Neural cell (in vitro differentiated cells): ENCODE measurements around the gene PDLIM1. TPM values are rescaled to one million over a fixed set of nuclear protein-coding genes. Genes with fewer than 3 reads are reported as not detected.

ENCODE experiments used
- H2AFZ ChIP-seq: fragments of 200-600, 300-800 bp; sonication (generic), shearing (Covaris generic); 2 replicates; pipeline ENCODE4 v1.6.0; 2014; ENCODE audit warnings: low read depth, mild to moderate bottlenecking, antibody characterized with exemption, low read length, moderate library complexity
- H3F3A ChIP-seq: fragments of 200-600 bp; shearing (Covaris generic); 2 replicates; pipeline ENCODE4 v1.6.1; 2016; ENCODE audit warnings: mild to moderate bottlenecking, moderate library complexity, mixed read lengths, antibody characterized with exemption, low read length; ENCODE audit not compliant: insufficient read depth, poor library complexity, severe bottlenecking
- H3K27ac ChIP-seq: fragments of 200-600, 300-800 bp; sonication (generic), shearing (Covaris generic); 2 replicates; pipeline ENCODE4 v1.5.1; 2014; ENCODE audit warnings: mild to moderate bottlenecking, low read length, moderate library complexity
- H3K27me3 ChIP-seq: fragments of 300-800, 200-600 bp; sonication (generic), shearing (Covaris generic); 2 replicates; pipeline ENCODE4 v1.6.0; 2014; ENCODE audit warnings: mild to moderate bottlenecking, low read depth, low read length, moderate library complexity; ENCODE audit not compliant: insufficient read depth
- H3K36me3 ChIP-seq: fragments of 300-800, 200-600 bp; sonication (generic), shearing (Covaris generic); 2 replicates; pipeline ENCODE4 v1.5.1; 2014; ENCODE audit warnings: mild to moderate bottlenecking, antibody characterized with exemption, low read length, moderate library complexity; ENCODE audit not compliant: insufficient read depth
- H3K4me2 ChIP-seq: fragments of 300-800, 200-600 bp; sonication (generic), shearing (Covaris generic); 2 replicates; pipeline ENCODE4 v1.6.0; 2014; ENCODE audit warnings: mild to moderate bottlenecking, low read length
- H3K4me3 ChIP-seq: fragments of 300-800, 200-600 bp; sonication (generic), shearing (Covaris generic); 2 replicates; pipeline ENCODE4 v1.5.1; 2014; ENCODE audit warnings: mild to moderate bottlenecking, low read length, moderate library complexity
- H3K79me2 ChIP-seq: fragments of 200-600 bp; shearing (Covaris generic); replicated peaks from 2 replicates; pipeline ENCODE4 v1.6.0; 2014; ENCODE audit warnings: mild to moderate bottlenecking, low read length, moderate library complexity; ENCODE audit not compliant: insufficient read depth
- H3K9ac ChIP-seq: fragments of 300-800, 200-600 bp; sonication (generic), shearing (Covaris generic); 2 replicates; pipeline ENCODE4 v1.6.1; 2016; ENCODE audit warnings: mild to moderate bottlenecking, low read length, mixed read lengths
- H3K9me2 ChIP-seq: fragments of 200-600 bp; shearing (Covaris generic); 2 replicates; pipeline ENCODE4 v1.6.1; 2016; ENCODE audit warnings: mild to moderate bottlenecking, low read length, mixed read lengths; ENCODE audit not compliant: insufficient read depth
- H3K9me3 ChIP-seq: fragments of 200-600, 300-800 bp; sonication (generic), shearing (Covaris generic); 2 replicates; pipeline ENCODE4 v1.6.1; 2016; ENCODE audit warnings: mild to moderate bottlenecking, mixed run types, low read length, moderate library complexity, mixed read lengths
- H4K20me1 ChIP-seq: fragments of 200-600 bp; shearing (Covaris generic); 2 replicates; pipeline ENCODE4 v1.6.1; 2016; ENCODE audit warnings: mild to moderate bottlenecking, mixed run types; ENCODE audit not compliant: insufficient read depth
- CTCF ChIP-seq: fragments of 450-650 bp; IDR thresholded peaks from 2 replicates; pipeline ENCODE4 v1.5.1; 2014; ENCODE audit warnings: antibody characterized with exemption, mild to moderate bottlenecking, moderate library complexity; ENCODE audit not compliant: poor library complexity, severe bottlenecking
- EP300 ChIP-seq: fragments of 450-650 bp; conservative IDR thresholded peaks from 2 replicates; pipeline ENCODE4 v1.6.1; 2014; ENCODE audit warnings: antibody characterized with exemption, mild to moderate bottlenecking, moderate library complexity; ENCODE audit not compliant: poor library complexity, severe bottlenecking
- EZH2 ChIP-seq: fragments of 200-600, 300-800 bp; shearing (Covaris generic), sonication (generic); IDR thresholded peaks from 2 replicates; pipeline ENCODE4 v1.6.1; 2014; ENCODE audit warnings: antibody characterized with exemption, low read length, borderline replicate concordance, mild to moderate bottlenecking; ENCODE audit not compliant: insufficient read depth, poor library complexity, severe bottlenecking
- MXI1 ChIP-seq: fragments of 450-650 bp; conservative IDR thresholded peaks from 2 replicates; pipeline ENCODE4 v1.6.1; 2014; ENCODE audit warnings: antibody characterized with exemption, mild to moderate bottlenecking; ENCODE audit not compliant: poor library complexity, severe bottlenecking
- POLR2AphosphoS5 ChIP-seq: IDR thresholded peaks from 2 replicates; pipeline ENCODE4 v1.6.1; 2012
- RAD21 ChIP-seq: fragments of 450-650 bp; conservative IDR thresholded peaks from 2 replicates; pipeline ENCODE4 v1.6.1; 2014; ENCODE audit warnings: antibody characterized with exemption, mild to moderate bottlenecking, moderate library complexity
- REST ChIP-seq: IDR thresholded peaks from 2 replicates; pipeline ENCODE4 v1.6.1; 2012; ENCODE audit warnings: borderline replicate concordance
- SMC3 ChIP-seq: fragments of 450-650 bp; conservative IDR thresholded peaks from 2 replicates; pipeline ENCODE4 v1.6.1; 2014; ENCODE audit warnings: antibody characterized with exemption, mild to moderate bottlenecking, moderate library complexity; ENCODE audit not compliant: poor library complexity
- TAF1 ChIP-seq: IDR thresholded peaks from 2 replicates; pipeline ENCODE4 v1.6.1; 2012; ENCODE audit warnings: low read depth
- polyA plus RNA-seq: library from polyadenylated mRNA; depleted of rRNA; stranded (reverse); fragments of >200 nt; gene quantifications from 2 replicates; pipeline ENCODE4 v1.2.3, GENCODE V29; 2014

PDLIM1 gene
- polyA plus RNA-seq, 1 donor from 2014 or later: 1.0 TPM

GRCh38 chr10:95303535-95303934, 12.7 kb upstream of the PDLIM1 start (continued):
- no peak for TF ChIP-seq EZH2

GRCh38 chr10:95300022-95300539, 9.3 kb upstream of the PDLIM1 start:
- H3K27ac ChIP-seq: no peak overlapping the region
- H3K4me3 ChIP-seq: no peak overlapping the region
- TF ChIP-seq EZH2 (no peak), TAF1 (no peak), REST (no peak), RAD21 (no peak), EP300 (no peak), MXI1 (no peak), CTCF (no peak), SMC3 (no peak), POLR2AphosphoS5 (no peak)
- H3K36me3 ChIP-seq: no peaks in the 10 kb centered on the region
- no peaks in the 10 kb centered on the region for H4K20me1 ChIP-seq
- no peaks in the 10 kb centered on the region for H3K79me2 ChIP-seq
- H3K9me2 ChIP-seq: no peaks in the 10 kb centered on the region
- H3K27me3 ChIP-seq: peaks cover 8% of the 10 kb centered on the region
- no peaks in the 10 kb centered on the region for H3F3A ChIP-seq
- no peak overlapping the region for H2AFZ ChIP-seq
- no peaks in the 10 kb centered on the region for H3K9me3 ChIP-seq
- H3K9ac ChIP-seq: no peak overlapping the region
- no peak overlapping the region for H3K4me2 ChIP-seq

GRCh38 chr10:95297402-95297801, 6.6 kb upstream of the PDLIM1 start:
- H2AFZ ChIP-seq: no peak overlapping the region
- H3F3A ChIP-seq: no peaks in the 10 kb centered on the region
- H3K9ac ChIP-seq: no peak overlapping the region
- no peaks in the 10 kb centered on the region for H3K79me2 ChIP-seq
- no peaks in the 10 kb centered on the region for H4K20me1 ChIP-seq
- TF ChIP-seq EZH2 (no peak), REST (no peak), RAD21 (no peak), MXI1 (no peak), EP300 (no peak), TAF1 (no peak), POLR2AphosphoS5 (no peak), CTCF (no peak), SMC3 (no peak)
- no peaks in the 10 kb centered on the region for H3K9me3 ChIP-seq
- H3K36me3 ChIP-seq: no peaks in the 10 kb centered on the region
- H3K4me2 ChIP-seq: no peak overlapping the region
- H3K9me2 ChIP-seq: no peaks in the 10 kb centered on the region
- no peak overlapping the region for H3K27ac ChIP-seq
- peaks cover 14% of the 10 kb centered on the region for H3K27me3 ChIP-seq
- no peak overlapping the region for H3K4me3 ChIP-seq
